HCEC 1CT (cell line): ENCODE results near the gene MRPS11.
"Not testable (repeated sequence)": the region's sequence is repeated elsewhere in the genome, so short reads cannot be mapped to it uniquely, and the experiment has no call there.

Experiments
- DNase-seq: peaks from one replicate; pipeline ENCODE4 v3.0.0-alpha.2; 2017

Gene MRPS11

GRCh38 chr15:88456733-88457132, 10.8 kb upstream of the MRPS11 start:
- DNase-seq: no peak

GRCh38 chr15:88463870-88464532, 3.5 kb upstream of the MRPS11 start:
- DNase-seq: no peak

- DNase-seq: peak; percentile 71
Measured at GRCh38 chr15:88465633-88466224, 1.8 kb upstream of the MRPS11 start.

GRCh38 chr15:88467935-88468528, 524 bp downstream of the MRPS11 start:
- DNase-seq: no peak

GRCh38 chr15:88468721-88469120, 1.2 kb downstream of the MRPS11 start:
- not testable (repeated sequence) for DNase-seq

- DNase-seq: no peak
Measured at GRCh38 chr15:88469321-88469720, 1.8 kb downstream of the MRPS11 start.

GRCh38 chr15:88470625-88471372, 3.3 kb downstream of the MRPS11 start:
- DNase-seq: no peak

GRCh38 chr15:88472225-88472624, 4.7 kb downstream of the MRPS11 start:
- no peak for DNase-seq

GRCh38 chr15:88473661-88474293, 6.3 kb downstream of the MRPS11 start:
- DNase-seq: not testable (repeated sequence)

GRCh38 chr15:88476635-88477060, 9.1 kb downstream of the MRPS11 start:
- peak; percentile 25 for DNase-seq

GRCh38 chr15:88477126-88477525, 9.6 kb downstream of the MRPS11 start:
- no peak for DNase-seq

GRCh38 chr15:88477904-88478303, 10.4 kb downstream of the MRPS11 start:
- no peak for DNase-seq

- no peak for DNase-seq
Measured at GRCh38 chr15:88479169-88479568, 11.7 kb downstream of the MRPS11 start.

- DNase-seq: no peak
Measured at GRCh38 chr15:88480981-88481380, 13.5 kb downstream of the MRPS11 start.

- no peak for DNase-seq
Measured at GRCh38 chr15:88482263-88482662, 14.8 kb downstream of the MRPS11 start.

GRCh38 chr15:88484682-88485331, 17.3 kb downstream of the MRPS11 start:
- no peak for DNase-seq

GRCh38 chr15:88487178-88487795, 19.8 kb downstream of the MRPS11 start:
- DNase-seq: no peak

GRCh38 chr15:88487796-88488523, 20.5 kb downstream of the MRPS11 start:
- DNase-seq: no peak

- DNase-seq: no peak
Measured at GRCh38 chr15:88489321-88489720, 21.8 kb downstream of the MRPS11 start.

GRCh38 chr15:88490036-88490435, 22.5 kb downstream of the MRPS11 start:
- no peak for DNase-seq

- DNase-seq: no peak
Measured at GRCh38 chr15:88491158-88491557, 23.6 kb downstream of the MRPS11 start.
